Suprapubic skin (tissue), 4 donors: ENCODE measurements around the gene ADGRG2.

Experiments used
- CTCF ChIP-seq, 2 donors: fragments of 200-600 bp in 1 of 2; fragments of 450-650 bp in 1 of 2; sonication (generic) in 1 of 2; IDR thresholded peaks; one replicate each; pipeline ENCODE4 v1.5.1; 2016 to 2019; ENCODE audit warnings: antibody characterized with exemption in 2 of 2, mild to moderate bottlenecking in 1 of 2, moderate library complexity in 1 of 2
- EP300 ChIP-seq: sonication (generic); formaldehyde crosslinking; IDR thresholded peaks from one replicate; pipeline ENCODE4 v1.6.1; 2017; ENCODE audit warnings: antibody characterized with exemption
- POLR2A ChIP-seq, 2 donors: fragments of 450-650 bp; IDR thresholded peaks; one replicate each; pipeline ENCODE4 v1.6.1; 2017; ENCODE audit warnings: antibody characterized with exemption in 2 of 2, mild to moderate bottlenecking in 2 of 2, moderate library complexity in 2 of 2
- POLR2AphosphoS5 ChIP-seq, 3 donors: sonication (generic); formaldehyde crosslinking; IDR thresholded peaks; one replicate each; pipeline ENCODE4 v1.6.1; 2017; ENCODE audit warnings: antibody characterized with exemption in 3 of 3

- TF ChIP-seq CTCF (IDR thresholded peaks at IDR 0.05), result no peak
- no peak for TF ChIP-seq EP300
- TF ChIP-seq POLR2A (IDR thresholded peaks at IDR 0.05), result no peak
- TF ChIP-seq POLR2AphosphoS5 (IDR thresholded peaks at IDR 0.05), result no peak
Observed at GRCh38 chrX:19030805-19031204, 91.5 kb downstream of the ADGRG2 start.
